LNCaP clone FGC (cell line): ENCODE data around the gene DERL3.

Experiments used
- DNase-seq: peaks from one replicate; pipeline ENCODE4 v3.0.0-alpha.2; 2011; ENCODE audit warnings: low read depth
- H3K4me3 ChIP-seq: 2 replicates; pipeline ENCODE4 v1.5.1; 2011; ENCODE audit warnings: mild to moderate bottlenecking, low read depth, low read length, control low read depth
- TF ChIP-seq, protein P1 (sequence below): IDR thresholded peaks from 2 replicates; pipeline ENCODE4 v1.5.1; 2012; ENCODE audit warnings: mild to moderate bottlenecking; ENCODE audit not compliant: control insufficient read depth, insufficient read depth; ENCODE audit errors: extremely low read depth

DERL3 gene

DNA sequence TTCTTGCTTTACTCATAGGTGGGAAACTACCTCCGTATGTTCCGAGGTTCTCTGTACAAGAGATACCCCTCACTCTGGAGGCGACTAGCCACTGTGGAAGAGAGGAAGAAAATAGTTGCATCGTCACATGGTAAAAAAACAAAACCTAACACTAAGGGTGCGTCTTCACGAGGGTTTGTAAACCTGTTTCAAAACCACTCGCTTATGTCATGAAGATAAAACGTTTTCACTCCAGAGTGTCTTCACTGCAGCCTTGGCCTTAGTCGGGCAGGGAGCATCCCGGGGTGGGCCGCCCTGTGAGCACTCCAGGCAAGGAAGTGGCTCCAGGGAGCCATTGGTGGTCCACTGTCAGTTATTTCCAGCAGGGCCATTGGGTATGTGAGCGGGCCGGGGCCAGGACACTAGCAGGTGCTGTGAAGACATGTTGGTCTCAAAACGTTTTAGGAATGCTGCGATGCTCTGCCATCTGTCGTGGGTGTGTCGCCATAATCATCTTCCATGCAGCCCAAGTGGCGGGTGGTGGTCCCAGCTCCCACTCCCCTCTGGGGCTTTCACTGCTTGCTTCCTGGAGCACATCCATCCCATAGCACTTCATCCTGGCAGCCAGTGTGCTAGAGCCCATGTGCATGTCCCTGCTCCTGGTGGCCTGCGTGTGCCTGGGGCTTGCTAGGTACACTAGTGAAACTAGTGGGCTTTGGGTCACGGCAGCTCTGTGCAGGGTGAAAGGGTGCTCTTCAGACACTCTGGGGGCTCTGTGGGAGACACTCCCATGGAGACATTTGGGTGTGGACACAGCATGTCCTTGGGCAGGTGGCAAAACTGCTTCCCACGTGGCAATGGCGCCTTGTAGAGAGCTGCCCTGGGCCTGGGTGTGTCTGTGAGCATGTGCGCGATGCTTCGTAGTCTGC is 46.8 kb downstream of the DERL3 start:
- H3K4me3 ChIP-seq, result no peak overlapping the region
- TF ChIP-seq, protein P1, sequence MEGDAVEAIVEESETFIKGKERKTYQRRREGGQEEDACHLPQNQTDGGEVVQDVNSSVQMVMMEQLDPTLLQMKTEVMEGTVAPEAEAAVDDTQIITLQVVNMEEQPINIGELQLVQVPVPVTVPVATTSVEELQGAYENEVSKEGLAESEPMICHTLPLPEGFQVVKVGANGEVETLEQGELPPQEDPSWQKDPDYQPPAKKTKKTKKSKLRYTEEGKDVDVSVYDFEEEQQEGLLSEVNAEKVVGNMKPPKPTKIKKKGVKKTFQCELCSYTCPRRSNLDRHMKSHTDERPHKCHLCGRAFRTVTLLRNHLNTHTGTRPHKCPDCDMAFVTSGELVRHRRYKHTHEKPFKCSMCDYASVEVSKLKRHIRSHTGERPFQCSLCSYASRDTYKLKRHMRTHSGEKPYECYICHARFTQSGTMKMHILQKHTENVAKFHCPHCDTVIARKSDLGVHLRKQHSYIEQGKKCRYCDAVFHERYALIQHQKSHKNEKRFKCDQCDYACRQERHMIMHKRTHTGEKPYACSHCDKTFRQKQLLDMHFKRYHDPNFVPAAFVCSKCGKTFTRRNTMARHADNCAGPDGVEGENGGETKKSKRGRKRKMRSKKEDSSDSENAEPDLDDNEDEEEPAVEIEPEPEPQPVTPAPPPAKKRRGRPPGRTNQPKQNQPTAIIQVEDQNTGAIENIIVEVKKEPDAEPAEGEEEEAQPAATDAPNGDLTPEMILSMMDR, result no peak
- no peak for DNase-seq

DNA sequence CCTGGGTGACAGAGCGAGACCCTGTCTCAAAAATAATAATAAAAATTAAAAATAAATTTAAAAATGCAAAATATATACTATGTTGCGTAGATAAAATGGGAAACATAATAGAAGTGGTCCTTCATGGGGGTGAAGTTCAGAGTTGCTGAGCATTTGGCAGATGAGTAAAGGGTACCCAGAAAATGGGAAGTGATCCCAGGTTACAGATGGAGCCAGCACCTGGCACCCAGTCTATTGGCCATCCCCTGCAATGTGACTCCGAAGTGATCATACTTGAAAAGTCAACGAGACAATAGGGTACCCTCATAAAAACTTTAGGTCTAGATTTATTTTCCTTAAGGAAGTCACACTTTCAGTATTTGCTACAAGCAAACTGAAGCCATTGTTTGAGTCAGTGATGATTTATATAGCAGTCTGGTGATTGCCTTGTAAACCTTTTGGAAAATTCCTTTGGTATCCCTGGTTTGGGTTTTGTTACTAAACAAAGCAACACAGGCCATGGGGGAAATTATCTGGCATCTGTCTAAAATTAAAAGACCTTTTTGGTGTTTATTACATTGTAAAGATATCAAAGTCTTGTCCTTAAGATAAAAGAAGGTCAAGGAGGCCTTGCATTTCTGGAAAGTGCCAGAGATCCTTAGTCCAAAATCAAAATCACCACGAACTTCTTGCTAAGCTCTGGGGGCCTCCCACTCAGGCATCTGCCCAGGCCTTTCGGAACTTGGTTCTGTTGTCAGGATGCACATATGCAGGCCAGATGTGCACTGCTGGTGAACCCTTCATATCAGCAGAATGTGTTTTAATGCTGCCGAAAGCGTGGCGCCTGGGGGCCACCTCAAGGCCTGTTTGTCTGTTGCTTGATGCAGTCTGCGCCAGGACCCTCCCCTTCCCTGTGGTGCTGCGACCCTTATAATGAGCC is 47.7 kb downstream of the DERL3 start:
- H3K4me3 ChIP-seq, result no peak overlapping the region
- TF ChIP-seq, protein P1, result no peak
- no peak for DNase-seq

DNA sequence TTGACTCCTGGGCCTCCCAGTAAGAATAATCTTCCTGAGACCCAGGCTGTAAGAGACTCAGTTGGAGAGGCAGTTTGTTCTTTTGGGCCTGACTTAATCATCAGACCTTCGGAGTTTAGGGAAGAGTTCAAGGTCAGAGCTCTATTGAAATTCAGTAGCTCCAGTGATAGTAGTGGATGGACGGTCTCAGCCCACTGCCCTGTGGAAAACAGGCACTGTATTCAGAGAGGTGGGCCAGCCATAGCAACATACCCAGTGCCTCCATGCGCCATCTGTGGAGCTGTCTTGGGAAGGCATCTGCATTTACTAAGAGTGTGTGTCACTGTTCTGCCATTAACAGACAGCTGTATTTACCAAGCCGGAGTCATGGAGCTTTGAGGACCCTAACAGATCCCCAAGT is 49.2 kb downstream of the DERL3 start:
- TF ChIP-seq, protein P1, result no peak
- no peak overlapping the region for H3K4me3 ChIP-seq
- DNase-seq, result no peak

DNA sequence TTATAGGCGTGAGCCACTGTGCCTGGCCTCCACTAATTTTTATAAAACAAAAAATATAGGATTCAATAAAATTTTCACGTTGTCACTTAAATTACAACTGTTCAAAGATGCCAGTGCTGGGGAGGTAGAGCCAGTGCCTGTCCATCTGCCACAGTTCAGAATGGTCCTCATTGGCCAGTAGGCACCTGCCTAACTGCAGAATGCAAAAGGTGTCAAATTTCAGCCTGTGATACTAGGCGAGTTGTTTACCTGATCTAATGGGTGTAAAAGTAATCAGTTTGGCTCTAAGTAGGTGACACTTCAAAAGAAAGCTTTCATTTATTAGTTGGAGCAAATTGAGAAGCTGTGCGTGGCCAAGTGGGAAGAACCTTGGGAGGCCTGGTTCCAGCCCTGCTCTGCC is 49.7 kb downstream of the DERL3 start:
- no peak overlapping the region for H3K4me3 ChIP-seq
- no peak for DNase-seq
- TF ChIP-seq, protein P1, result no peak

DNA sequence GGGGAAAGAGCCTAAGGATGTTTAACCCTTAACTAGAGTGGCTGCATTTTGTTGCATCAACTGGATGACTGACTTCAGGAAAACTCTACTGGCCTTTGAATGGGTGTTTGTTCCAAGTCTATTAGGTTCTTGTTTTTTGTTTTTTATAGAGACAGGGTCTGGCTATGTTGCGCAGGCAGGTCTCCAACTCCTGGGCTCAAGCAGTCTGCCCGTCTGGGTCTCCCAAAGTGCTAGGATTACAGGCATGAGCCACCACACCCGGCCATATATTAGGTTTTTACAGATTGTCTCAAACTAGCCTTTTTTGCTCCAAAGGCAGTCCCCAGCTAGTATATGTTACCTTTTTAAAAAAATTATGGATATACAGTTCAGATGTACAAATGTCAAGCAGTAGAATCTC is 50.9 kb downstream of the DERL3 start:
- no peak for DNase-seq
- H3K4me3 ChIP-seq, result peak overlapping the region; percentile 83
- TF ChIP-seq, protein P1, result no peak

DNA sequence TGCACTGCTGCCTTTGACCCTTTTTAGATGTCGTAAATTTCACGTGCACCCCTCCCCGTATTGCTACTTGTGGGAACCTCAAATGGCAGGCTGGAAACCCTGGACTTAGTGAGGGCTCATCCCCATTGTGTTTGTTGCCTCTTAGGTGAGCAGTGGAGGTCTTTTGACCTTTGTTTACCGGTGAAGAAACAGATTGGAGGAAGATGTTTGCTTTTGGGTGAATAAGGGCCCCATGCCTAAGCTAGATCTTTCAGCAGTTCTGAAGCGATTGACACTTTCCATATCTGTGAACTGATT is 51.3 kb downstream of the DERL3 start:
- TF ChIP-seq, protein P1, result no peak
- H3K4me3 ChIP-seq, result peak overlapping the region; percentile 83
- DNase-seq, result no peak
